ENCODE measurements around the gene SPIB.

GRCh38 chr19:50465000-50465399, 46.3 kb downstream of the SPIB start:
- no peak for TF ChIP-seq CTCF (IDR thresholded peaks at IDR 0.05; ENCODE audit: low read depth, low read length, poor library complexity, severe bottlenecking)
- TF ChIP-seq EZH2phosphoT487 (IDR thresholded peaks at IDR 0.05; ENCODE audit: borderline replicate concordance, low read length), result no peak
